CD4-positive, alpha-beta T cell (primary cell): ENCODE measurements around the gene XIAP. TPM values are rescaled to one million over a fixed set of nuclear protein-coding genes. Genes with fewer than 3 reads are reported as not detected.

Experiments
- ATAC-seq: fragments of 200-7000 bp; cut with Tn5 transposase; one replicate; pipeline ENCODE4 v1.10.0; 2022; ENCODE audit warnings: mild to moderate bottlenecking; ENCODE audit not compliant: poor library complexity
- CTCF ChIA-PET: fragments of 350-600 bp; sonication (Branson Sonifier 250); formaldehyde crosslinking; loops from one replicate; lab custom pipeline; 2021; ENCODE audit warnings: antibody characterized with exemption, inconsistent platforms; lab: Charles Lee
- POLR2A ChIA-PET: fragments of 350-600 bp; sonication (Branson Sonifier 250); formaldehyde crosslinking; loops from one replicate; lab custom pipeline; 2021; ENCODE audit warnings: antibody characterized with exemption, inconsistent platforms; lab: Charles Lee
- DNase-seq, 14 experiments: peaks; one replicate each; pipeline ENCODE4 v3.0.0-alpha.2; 2013 to 2020; ENCODE audit warnings: mixed read lengths in 2 of 14
- H3K27ac ChIP-seq, 2 donors: one replicate each; pipeline versions ENCODE4 v1.5.1 to v1.7.0; 2013; ENCODE audit warnings: low read length in 2 of 2, low read depth in 1 of 2, mild to moderate bottlenecking in 1 of 2
- H3K27me3 ChIP-seq, 2 experiments: 1 replicate in 1 of 2; 2 replicates in 1 of 2; pipeline versions ENCODE4 v1.6.1 to v1.7.0; 2013; ENCODE audit warnings: low read length in 2 of 2, control low read depth in 1 of 2, mild to moderate bottlenecking in 1 of 2, moderate library complexity in 1 of 2; ENCODE audit not compliant: insufficient read depth in 2 of 2, control insufficient read depth in 1 of 2
- H3K36me3 ChIP-seq: one replicate; pipeline ENCODE4 v1.6.1; 2013; ENCODE audit warnings: low read length, control low read depth; ENCODE audit not compliant: insufficient read depth
- H3K4me1 ChIP-seq: one replicate; pipeline ENCODE4 v1.6.1; 2013; ENCODE audit warnings: low read length, control low read depth; ENCODE audit not compliant: insufficient read depth
- H3K4me3 ChIP-seq: one replicate; pipeline ENCODE4 v1.5.1; 2013; ENCODE audit warnings: mild to moderate bottlenecking, low read length, moderate library complexity
- H3K9me3 ChIP-seq, 2 experiments: 1 replicate in 1 of 2; 2 replicates in 1 of 2; pipeline versions ENCODE4 v1.6.1 to v1.7.0; 2013; ENCODE audit warnings: low read length in 2 of 2, mild to moderate bottlenecking in 2 of 2, control low read depth in 1 of 2, moderate library complexity in 1 of 2; ENCODE audit not compliant: control insufficient read depth in 1 of 2, insufficient read depth in 1 of 2
- H3K27ac Mint-ChIP-seq: one replicate; pipeline ENCODE4 v1.8.0; 2020; ENCODE audit warnings: mixed read lengths
- H3K27me3 Mint-ChIP-seq: one replicate; pipeline ENCODE4 v1.8.0; 2021; ENCODE audit warnings: mixed read lengths
- H3K36me3 Mint-ChIP-seq: one replicate; pipeline ENCODE4 v1.8.0; 2021; ENCODE audit warnings: low read depth, mixed read lengths
- H3K4me1 Mint-ChIP-seq: one replicate; pipeline ENCODE4 v1.8.0; 2021; ENCODE audit warnings: low read depth, mixed read lengths
- H3K4me3 Mint-ChIP-seq: one replicate; pipeline ENCODE4 v1.8.0; 2020; ENCODE audit warnings: mild to moderate bottlenecking, mixed read lengths
- H3K9me3 Mint-ChIP-seq: one replicate; pipeline ENCODE4 v1.8.0; 2020; ENCODE audit warnings: mixed read lengths
- CTCF ChIP-seq: fragments of 200-600 bp; IDR thresholded peaks from one replicate; pipeline ENCODE4 v1.8.0; 2022; ENCODE audit warnings: antibody characterized with exemption, mild to moderate bottlenecking
- intact Hi-C, 2 experiments: fragments of 100-400 bp; cut with DNase I in 1 of 2; cut with micrococcal nuclease in 1 of 2; formaldehyde crosslinking; loops; one replicate each; pipeline versions ENCODE4 v1.15.1 to v1.9.0; 2023 to 2025; cut with DNase I, micrococcal nuclease
- total RNA-seq, 174 experiments: library from RNA in 2 of 174; stranded (reverse) in 2 of 174; gene quantifications; one replicate each; pipeline ENCODE4 v1.2.3 and lab custom pipeline; 2021 to 2026

Gene XIAP
- total RNA-seq, 2 experiments from 2014 or later, result 20.9 to 26.0 TPM

- peak overlapping the region; percentile 25 for H3K27ac Mint-ChIP-seq
- ChIA-PET CTCF (no interaction called here), POLR2A (interaction anchor here (0.6 kb wide), 1 partner anchor 198 kb away, joined by 3 read pairs; no protein-coding TSS in a partner anchor)
- Histone ChIP-seq H3K27ac (no peak overlapping the region), H3K9me3 (no peaks in the 10 kb centered on the region), H3K4me3 (no peak overlapping the region), H3K4me1 (peaks cover 9% of the 10 kb centered on the region), H3K36me3 (no peaks in the 10 kb centered on the region), H3K27me3 (no peaks in the 10 kb centered on the region)
- H3K27me3 Mint-ChIP-seq, result no peaks in the 10 kb centered on the region
- peaks cover 8% of the 10 kb centered on the region for H3K36me3 Mint-ChIP-seq
- peaks cover 15% of the 10 kb centered on the region for H3K4me1 Mint-ChIP-seq
- no peaks in the 10 kb centered on the region for H3K9me3 Mint-ChIP-seq
- DNase-seq (peak in 2 of 14 experiments; percentile 30 to 32), ATAC-seq (no peak)
- no peak overlapping the region for H3K4me3 Mint-ChIP-seq
- intact Hi-C loops, result loop anchor here in 1 of 2 experiments (10.0 kb wide), 1 partner anchor 135 kb away; the partner anchor contains the start of gene THOC2
- no peak for TF ChIP-seq CTCF
These were observed 9.6 kb downstream of the XIAP start for GRCh38 chrX:123869488-123869887.

- H3K36me3 Mint-ChIP-seq, result peaks cover 4% of the 10 kb centered on the region
- Histone ChIP-seq H3K9me3 (no peaks in the 10 kb centered on the region), H3K4me3 (no peak overlapping the region), H3K27ac (no peak overlapping the region), H3K36me3 (no peaks in the 10 kb centered on the region), H3K27me3 (no peaks in the 10 kb centered on the region), H3K4me1 (peaks cover 6% of the 10 kb centered on the region)
- CTCF ChIA-PET, result no interaction called here
- TF ChIP-seq CTCF, result no peak
- no peak overlapping the region for H3K27ac Mint-ChIP-seq
- H3K4me1 Mint-ChIP-seq, result peaks cover 17% of the 10 kb centered on the region
- no peaks in the 10 kb centered on the region for H3K27me3 Mint-ChIP-seq
- POLR2A ChIA-PET, result interaction anchor here (0.6 to 0.7 kb wide), 2 partner anchors 9 to 139 kb away, joined by 3 to 5 read pairs; partner anchors contain the start of gene THOC2
- ATAC-seq (no peak), DNase-seq (no peak)
- H3K9me3 Mint-ChIP-seq, result no peaks in the 10 kb centered on the region
- no peak overlapping the region for H3K4me3 Mint-ChIP-seq
- intact Hi-C loops, result no loop called here
These were observed 11.5 kb downstream of the XIAP start for GRCh38 chrX:123871309-123871708.

- H3K4me3 Mint-ChIP-seq, result no peak overlapping the region
- Histone ChIP-seq H3K9me3 (no peaks in the 10 kb centered on the region), H3K4me1 (peaks cover 10% of the 10 kb centered on the region), H3K36me3 (no peaks in the 10 kb centered on the region), H3K27ac (no peak overlapping the region), H3K4me3 (no peak overlapping the region), H3K27me3 (no peaks in the 10 kb centered on the region)
- no peaks in the 10 kb centered on the region for H3K27me3 Mint-ChIP-seq
- H3K4me1 Mint-ChIP-seq, result peaks cover 33% of the 10 kb centered on the region
- H3K9me3 Mint-ChIP-seq, result no peaks in the 10 kb centered on the region
- no peak for DNase-seq
- ATAC-seq, result no peak
- intact Hi-C loops, result no loop called here
- no peak overlapping the region for H3K27ac Mint-ChIP-seq
- H3K36me3 Mint-ChIP-seq, result peaks cover 4% of the 10 kb centered on the region
- ChIA-PET POLR2A (no interaction called here), CTCF (interaction anchor here (0.9 kb wide), 1 partner anchor 10 kb away, joined by 3 read pairs; no protein-coding TSS in a partner anchor)
- TF ChIP-seq CTCF, result no peak
These were observed 14.1 kb downstream of the XIAP start for GRCh38 chrX:123873956-123874355.
